H9 (cell line): Measurements from ENCODE around the gene VSIG8. TPM values are rescaled to one million over a fixed set of nuclear protein-coding genes. Genes with fewer than 3 reads are reported as not detected.

Source experiments
- DNase-seq: peaks from one replicate; pipeline ENCODE4 v3.0.0-alpha.2; 2017
- H2AFZ ChIP-seq: one replicate; pipeline ENCODE4 v1.6.1; 2013; ENCODE audit warnings: mild to moderate bottlenecking, low read length, control low read depth, moderate library complexity
- H2AK5ac ChIP-seq: 2 replicates; pipeline ENCODE4 v1.6.1; 2013; ENCODE audit warnings: low read length, control low read depth, mixed read lengths; ENCODE audit not compliant: insufficient read length
- H2BK120ac ChIP-seq: one replicate; pipeline ENCODE4 v1.6.1; 2013; ENCODE audit warnings: low read depth, mild to moderate bottlenecking, low read length, control low read depth, inconsistent platforms; ENCODE audit not compliant: poor library complexity, severe bottlenecking
- H2BK12ac ChIP-seq: 2 replicates; pipeline ENCODE4 v1.6.1; 2013; ENCODE audit warnings: low read length, control low read depth, mixed read lengths, low read depth; ENCODE audit not compliant: insufficient read length
- H2BK15ac ChIP-seq: 2 replicates; pipeline ENCODE4 v1.6.1; 2013; ENCODE audit warnings: low read depth, low read length, control low read depth
- H2BK20ac ChIP-seq: one replicate; pipeline ENCODE4 v1.6.1; 2013; ENCODE audit warnings: low read depth, mild to moderate bottlenecking, low read length, control low read depth, inconsistent platforms; ENCODE audit not compliant: poor library complexity, severe bottlenecking
- H2BK5ac ChIP-seq: 2 replicates; pipeline ENCODE4 v1.6.1; 2013; ENCODE audit warnings: low read length, control low read depth, mixed read lengths; ENCODE audit not compliant: insufficient read length
- H3K14ac ChIP-seq: 2 replicates; pipeline ENCODE4 v1.6.1; 2013; ENCODE audit warnings: low read length, control low read depth; ENCODE audit not compliant: insufficient read depth
- H3K18ac ChIP-seq: 2 replicates; pipeline ENCODE4 v1.6.1; 2013; ENCODE audit warnings: low read depth, mild to moderate bottlenecking, mixed read lengths, low read length, control low read depth; ENCODE audit not compliant: insufficient read length
- H3K23ac ChIP-seq: 2 replicates; pipeline ENCODE4 v1.6.1; 2013; ENCODE audit warnings: low read length, control low read depth, mixed read lengths, low read depth; ENCODE audit not compliant: insufficient read length
- H3K23me2 ChIP-seq: 2 replicates; pipeline ENCODE4 v1.6.1; 2013; ENCODE audit warnings: low read depth, mild to moderate bottlenecking, mixed read lengths, low read length, control low read depth; ENCODE audit not compliant: insufficient read length, poor library complexity, severe bottlenecking
- H3K27ac ChIP-seq: 2 replicates; pipeline ENCODE4 v1.5.1; 2013; ENCODE audit warnings: low read length, control low read depth, mixed read lengths, low read depth; ENCODE audit not compliant: insufficient read length
- H3K27me3 ChIP-seq: 2 replicates; pipeline ENCODE4 v1.6.1; 2013; ENCODE audit warnings: low read length, control low read depth, inconsistent platforms; ENCODE audit not compliant: insufficient read depth
- H3K4ac ChIP-seq: 2 replicates; pipeline ENCODE4 v1.6.1; 2013; ENCODE audit warnings: low read depth, mild to moderate bottlenecking, control low read depth, inconsistent platforms, low read length, moderate library complexity
- H3K4me1 ChIP-seq: 2 replicates; pipeline ENCODE4 v1.6.1; 2013; ENCODE audit warnings: low read length, control low read depth, inconsistent platforms; ENCODE audit not compliant: insufficient read depth
- H3K4me2 ChIP-seq: 2 replicates; pipeline ENCODE4 v1.6.1; 2013; ENCODE audit warnings: low read length, control low read depth, mixed read lengths; ENCODE audit not compliant: insufficient read length, insufficient read depth
- H3K56ac ChIP-seq: 2 replicates; pipeline ENCODE4 v1.6.1; 2013; ENCODE audit warnings: low read depth, mild to moderate bottlenecking, mixed read lengths, low read length, control low read depth; ENCODE audit not compliant: insufficient read length
- H3K79me1 ChIP-seq: 2 replicates; pipeline ENCODE4 v1.6.1; 2013; ENCODE audit warnings: low read depth, mild to moderate bottlenecking, moderate library complexity, low read length, control low read depth, inconsistent platforms; ENCODE audit not compliant: insufficient read depth, poor library complexity, severe bottlenecking
- H3K79me2 ChIP-seq: 2 replicates; pipeline ENCODE4 v1.6.1; 2013; ENCODE audit warnings: low read length, control low read depth, inconsistent platforms; ENCODE audit not compliant: insufficient read depth
- H3K9ac ChIP-seq: 2 replicates; pipeline ENCODE4 v1.6.1; 2013; ENCODE audit warnings: low read length, control low read depth, mixed read lengths; ENCODE audit not compliant: insufficient read length; ENCODE audit errors: extremely low read depth
- H3K9me3 ChIP-seq: one replicate; pipeline ENCODE4 v1.6.1; 2013; ENCODE audit warnings: low read depth, low read length, inconsistent platforms; ENCODE audit not compliant: control insufficient read depth
- H3T11ph ChIP-seq: one replicate; pipeline ENCODE4 v1.6.1; 2013; ENCODE audit warnings: mild to moderate bottlenecking, low read length, control low read depth, inconsistent platforms
- H4K20me1 ChIP-seq: one replicate; pipeline ENCODE4 v1.6.1; 2013; ENCODE audit not compliant: control insufficient read depth, insufficient read length, insufficient read depth
- H4K5ac ChIP-seq: 2 replicates; pipeline ENCODE4 v1.6.1; 2013; ENCODE audit warnings: low read depth, mild to moderate bottlenecking, mixed read lengths, low read length, control low read depth; ENCODE audit not compliant: insufficient read length
- H4K8ac ChIP-seq: replicated peaks from 2 replicates; pipeline ENCODE4 v1.6.1; 2013; ENCODE audit warnings: low read length, control low read depth, mixed read lengths, low read depth; ENCODE audit not compliant: insufficient read length
- H4K91ac ChIP-seq: 2 replicates; pipeline ENCODE4 v1.6.1; 2013; ENCODE audit warnings: low read depth, mild to moderate bottlenecking, moderate library complexity, mixed read lengths, low read length, control low read depth; ENCODE audit not compliant: insufficient read length
- H3K27ac Mint-ChIP-seq, 3 experiments: 2 replicates in 2 of 3; 3 replicates in 1 of 3; pipeline ENCODE4 v1.8.0; 2020 to 2021; ENCODE audit warnings: mixed read lengths in 3 of 3, mild to moderate bottlenecking in 1 of 3, moderate library complexity in 1 of 3
- H3K27me3 Mint-ChIP-seq: 2 replicates; pipeline ENCODE4 v1.8.0; 2021; ENCODE audit warnings: low read depth, mild to moderate bottlenecking, moderate library complexity, mixed read lengths
- H3K36me3 Mint-ChIP-seq, 3 experiments: 2 replicates in 2 of 3; 3 replicates in 1 of 3; pipeline ENCODE4 v1.8.0; 2020 to 2021; ENCODE audit warnings: low read depth in 3 of 3, mixed read lengths in 3 of 3; ENCODE audit not compliant: insufficient read depth in 1 of 3
- H3K4me1 Mint-ChIP-seq, 2 experiments: 2 replicates each; pipeline ENCODE4 v1.8.0; 2020; ENCODE audit warnings: mixed read lengths in 2 of 2
- H3K4me3 Mint-ChIP-seq, 2 experiments: 2 replicates in 1 of 2; 3 replicates in 1 of 2; pipeline ENCODE4 v1.8.0; 2020 to 2021; ENCODE audit warnings: mild to moderate bottlenecking in 2 of 2, mixed read lengths in 2 of 2, moderate library complexity in 1 of 2
- H3K9me3 Mint-ChIP-seq, 2 experiments: 2 replicates in 1 of 2; 3 replicates in 1 of 2; pipeline ENCODE4 v1.8.0; 2020; ENCODE audit warnings: mild to moderate bottlenecking in 2 of 2, mixed read lengths in 2 of 2, moderate library complexity in 1 of 2
- WGBS: extraction: QIAGEN DNeasy Blood & Tissue Kit; methylation state at CpG from one replicate; pipeline ENCODE4 v1.1.7; 2013; ENCODE audit warnings: missing lambda C conversion rate, low lambda C conversion rate, mixed read lengths; ENCODE audit not compliant: insufficient read length; ENCODE audit errors: extremely low coverage; 5-methylcytosine and 5-hydroxymethylcytosine counted together
- total RNA-seq: library from RNA; stranded (reverse); gene quantifications from 2 replicates; pipeline ENCODE4 v1.2.1, GENCODE V29; 2021
- TF ChIP-seq, protein P1 (sequence below): fragments of 200-600 bp; sonication (generic); conservative IDR thresholded peaks from 3 replicates; pipeline ENCODE4 v1.8.0; 2021; ENCODE audit warnings: antibody characterized with exemption, mild to moderate bottlenecking

The VSIG8 gene
- total RNA-seq, 1 experiment from 2014 or later = not detected

- no peak overlapping the region for H3T11ph ChIP-seq
- no peak overlapping the region for H2BK20ac ChIP-seq
- H3K27ac Mint-ChIP-seq = no peak overlapping the region
- H3K4me1 Mint-ChIP-seq = peaks cover 6% of the 10 kb centered on the region in 2 experiments
- H3K27ac ChIP-seq = no peak overlapping the region
- TF ChIP-seq, protein P1, sequence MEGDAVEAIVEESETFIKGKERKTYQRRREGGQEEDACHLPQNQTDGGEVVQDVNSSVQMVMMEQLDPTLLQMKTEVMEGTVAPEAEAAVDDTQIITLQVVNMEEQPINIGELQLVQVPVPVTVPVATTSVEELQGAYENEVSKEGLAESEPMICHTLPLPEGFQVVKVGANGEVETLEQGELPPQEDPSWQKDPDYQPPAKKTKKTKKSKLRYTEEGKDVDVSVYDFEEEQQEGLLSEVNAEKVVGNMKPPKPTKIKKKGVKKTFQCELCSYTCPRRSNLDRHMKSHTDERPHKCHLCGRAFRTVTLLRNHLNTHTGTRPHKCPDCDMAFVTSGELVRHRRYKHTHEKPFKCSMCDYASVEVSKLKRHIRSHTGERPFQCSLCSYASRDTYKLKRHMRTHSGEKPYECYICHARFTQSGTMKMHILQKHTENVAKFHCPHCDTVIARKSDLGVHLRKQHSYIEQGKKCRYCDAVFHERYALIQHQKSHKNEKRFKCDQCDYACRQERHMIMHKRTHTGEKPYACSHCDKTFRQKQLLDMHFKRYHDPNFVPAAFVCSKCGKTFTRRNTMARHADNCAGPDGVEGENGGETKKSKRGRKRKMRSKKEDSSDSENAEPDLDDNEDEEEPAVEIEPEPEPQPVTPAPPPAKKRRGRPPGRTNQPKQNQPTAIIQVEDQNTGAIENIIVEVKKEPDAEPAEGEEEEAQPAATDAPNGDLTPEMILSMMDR = no peak
- no peak overlapping the region for H3K9ac ChIP-seq
- peaks cover 6% of the 10 kb centered on the region; the same call in 1 of the 2 replicates for H3K27me3 ChIP-seq
- no peak overlapping the region for H4K8ac ChIP-seq
- no peaks in the 10 kb centered on the region for H3K79me1 ChIP-seq
- H4K20me1 ChIP-seq = no peaks in the 10 kb centered on the region
- H4K91ac ChIP-seq = no peak overlapping the region
- no peak overlapping the region for H3K14ac ChIP-seq
- no peaks in the 10 kb centered on the region for H3K36me3 Mint-ChIP-seq
- no peak overlapping the region; a peak in 1 of 5 replicates for H3K4me3 Mint-ChIP-seq
- no peak overlapping the region for H3K18ac ChIP-seq
- no peak overlapping the region for H2AK5ac ChIP-seq
- no peak overlapping the region for H4K5ac ChIP-seq
- no peak overlapping the region for H3K4ac ChIP-seq
- no CpG with 5 or more reads among the region's 34 CpGs for WGBS
- H2BK120ac ChIP-seq = no peak overlapping the region
- peaks cover 50% of the 10 kb centered on the region for H3K27me3 Mint-ChIP-seq
- H3K23ac ChIP-seq = no peak overlapping the region
- no peaks in the 10 kb centered on the region for H3K9me3 Mint-ChIP-seq
- H2AFZ ChIP-seq = no peak overlapping the region
- no peaks in the 10 kb centered on the region for H3K9me3 ChIP-seq
- no peak overlapping the region for H3K56ac ChIP-seq
- no peaks in the 10 kb centered on the region for H3K79me2 ChIP-seq
- H3K23me2 ChIP-seq = peaks cover 6% of the 10 kb centered on the region
- no peak overlapping the region for H3K4me2 ChIP-seq
- no peak overlapping the region for H2BK5ac ChIP-seq
- H2BK12ac ChIP-seq = no peak overlapping the region
- no peak overlapping the region for H2BK15ac ChIP-seq
- no peak for DNase-seq
- no peaks in the 10 kb centered on the region for H3K4me1 ChIP-seq
Observed at GRCh38 chr1:159855709-159856108, 6.7 kb downstream of the VSIG8 start.
